ENCODE measurements around the gene SRRM5. TPM values are rescaled to one million over a fixed set of nuclear protein-coding genes. Genes with fewer than 3 reads are reported as not detected.

Gene SRRM5
- total RNA-seq, 2 donors from 2014 or later = 0.56 TPM; not detected in 1

DNA sequence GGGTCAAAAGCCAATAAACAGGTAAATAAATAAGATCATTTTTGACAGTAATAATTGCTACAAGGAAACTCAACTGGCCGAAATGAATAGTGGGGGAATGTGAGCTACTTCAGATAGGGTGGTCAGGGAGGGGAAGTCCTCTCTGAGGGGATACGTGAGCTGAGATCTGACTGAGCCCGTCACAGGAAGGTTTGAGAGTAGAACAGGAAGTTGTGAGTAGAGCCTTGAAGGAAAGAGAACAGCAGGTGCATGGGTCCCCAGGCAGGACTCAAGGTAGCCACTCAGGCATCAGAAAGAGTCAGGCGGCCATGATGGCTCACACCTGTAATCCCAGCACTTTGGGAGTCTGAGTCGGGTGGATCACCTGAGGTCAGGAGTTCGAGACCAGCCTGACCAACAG is 22.2 kb upstream of the SRRM5 start:
- Histone ChIP-seq H3K4me1 (ENCODE audit: control insufficient read depth in 1 of 2, low read depth in 2 of 2) (peaks cover 10 to 16% of the 10 kb centered on the region in 2 donors), H3K27ac (no peak overlapping the region), H3K4me3 (no peak overlapping the region), H3K27me3 (replicated peaks; ENCODE audit: insufficient read depth) (no peaks in the 10 kb centered on the region), H3K36me3 (peaks cover 27% of the 10 kb centered on the region), H3K9me3 (no peaks in the 10 kb centered on the region)
- TF ChIP-seq, protein P1, sequence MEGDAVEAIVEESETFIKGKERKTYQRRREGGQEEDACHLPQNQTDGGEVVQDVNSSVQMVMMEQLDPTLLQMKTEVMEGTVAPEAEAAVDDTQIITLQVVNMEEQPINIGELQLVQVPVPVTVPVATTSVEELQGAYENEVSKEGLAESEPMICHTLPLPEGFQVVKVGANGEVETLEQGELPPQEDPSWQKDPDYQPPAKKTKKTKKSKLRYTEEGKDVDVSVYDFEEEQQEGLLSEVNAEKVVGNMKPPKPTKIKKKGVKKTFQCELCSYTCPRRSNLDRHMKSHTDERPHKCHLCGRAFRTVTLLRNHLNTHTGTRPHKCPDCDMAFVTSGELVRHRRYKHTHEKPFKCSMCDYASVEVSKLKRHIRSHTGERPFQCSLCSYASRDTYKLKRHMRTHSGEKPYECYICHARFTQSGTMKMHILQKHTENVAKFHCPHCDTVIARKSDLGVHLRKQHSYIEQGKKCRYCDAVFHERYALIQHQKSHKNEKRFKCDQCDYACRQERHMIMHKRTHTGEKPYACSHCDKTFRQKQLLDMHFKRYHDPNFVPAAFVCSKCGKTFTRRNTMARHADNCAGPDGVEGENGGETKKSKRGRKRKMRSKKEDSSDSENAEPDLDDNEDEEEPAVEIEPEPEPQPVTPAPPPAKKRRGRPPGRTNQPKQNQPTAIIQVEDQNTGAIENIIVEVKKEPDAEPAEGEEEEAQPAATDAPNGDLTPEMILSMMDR (IDR thresholded peaks at IDR 0.05) = no peak
- no peak for ATAC-seq (ENCODE audit: insufficient number of reproducible peaks, low FRiP score, low read depth)
- DNase-seq (ENCODE audit: low spot score) = no peak

DNA sequence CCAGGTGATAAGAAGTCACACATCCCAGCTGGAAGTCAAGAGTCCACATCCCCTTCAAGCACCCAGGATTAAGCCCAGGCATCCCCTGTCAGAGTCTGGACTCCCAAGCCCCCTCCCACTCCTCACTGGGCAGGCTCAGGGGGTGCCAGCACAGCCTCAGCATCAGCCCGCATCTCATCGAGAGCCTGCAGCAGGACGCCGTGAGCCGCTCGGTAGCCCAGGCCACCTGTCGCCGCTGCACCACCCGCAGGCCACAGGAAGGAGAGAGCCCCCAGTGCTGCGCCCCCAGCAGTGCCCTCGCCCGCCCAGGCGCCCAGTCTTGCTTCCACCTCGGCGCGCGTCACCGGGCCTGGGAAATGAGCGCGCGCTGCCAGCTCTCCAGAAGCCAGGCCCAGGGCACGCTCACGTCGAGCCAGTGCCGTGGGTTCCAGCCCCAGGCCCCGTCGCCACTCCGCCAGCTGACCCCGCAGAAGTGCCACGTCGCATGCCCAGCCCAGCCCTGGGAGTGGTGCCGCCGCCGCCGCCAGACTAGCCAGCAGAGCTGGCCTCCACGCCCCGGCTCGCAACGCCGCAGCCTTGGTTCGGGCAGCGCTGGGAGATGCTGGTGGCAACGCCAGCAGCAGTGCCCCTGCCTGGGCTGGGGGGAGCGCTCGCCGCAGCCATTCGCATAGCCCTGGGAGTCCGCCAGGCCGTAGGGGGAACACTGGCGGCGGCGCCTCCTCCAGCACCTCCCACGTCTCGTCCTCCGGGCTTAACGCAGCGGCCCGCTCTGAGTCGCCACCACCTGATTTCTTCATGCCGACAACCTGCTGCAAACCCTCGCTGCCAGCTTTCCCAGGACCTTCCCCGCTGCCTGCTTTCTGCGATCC is 19.8 kb upstream of the SRRM5 start:
- no peak for DNase-seq (ENCODE audit: low spot score)
- ATAC-seq (ENCODE audit: insufficient number of reproducible peaks, low FRiP score, low read depth) = no peak
- no peak overlapping the region for H3K4me3 ChIP-seq
- H3K9me3 ChIP-seq = no peaks in the 10 kb centered on the region
- peaks cover 17 to 31% of the 10 kb centered on the region in 2 donors for H3K4me1 ChIP-seq (ENCODE audit: control insufficient read depth in 1 of 2, low read depth in 2 of 2)
- peaks cover 27% of the 10 kb centered on the region for H3K36me3 ChIP-seq
- H3K27me3 ChIP-seq (replicated peaks; ENCODE audit: insufficient read depth) = no peaks in the 10 kb centered on the region
- no peak overlapping the region for H3K27ac ChIP-seq
- TF ChIP-seq, protein P1 (IDR thresholded peaks at IDR 0.05) = no peak

DNA sequence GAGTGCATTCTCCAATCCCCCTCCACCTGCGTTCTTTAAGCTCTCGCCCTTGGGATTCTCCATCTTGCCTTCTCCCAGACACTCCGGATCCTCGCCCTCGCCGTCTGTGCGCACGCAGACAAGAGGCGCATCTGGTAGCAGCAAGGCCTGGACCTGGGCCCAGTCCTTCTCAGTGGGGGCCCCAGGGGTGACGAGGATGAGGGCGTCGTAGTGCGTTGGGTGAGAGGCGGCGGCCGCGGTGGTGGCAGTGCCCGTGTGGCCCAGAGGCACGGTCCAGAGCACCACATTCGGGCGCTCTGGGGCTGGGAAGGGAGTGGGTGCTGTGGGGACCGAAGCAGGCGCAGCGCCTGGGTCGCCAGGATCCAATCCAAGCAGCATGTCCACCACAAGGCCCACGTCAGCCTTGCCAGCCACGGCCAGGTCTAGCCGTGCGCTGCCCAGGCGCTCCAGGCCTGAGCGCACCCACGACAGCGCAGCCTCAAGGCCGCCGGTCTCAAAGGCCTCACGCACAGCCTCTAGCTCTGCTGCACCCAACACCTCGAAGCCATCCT is 19.0 kb upstream of the SRRM5 start:
- no peaks in the 10 kb centered on the region for H3K27me3 ChIP-seq (replicated peaks; ENCODE audit: insufficient read depth)
- no peaks in the 10 kb centered on the region for H3K9me3 ChIP-seq
- TF ChIP-seq, protein P1 (IDR thresholded peaks at IDR 0.05) = no peak
- no peak overlapping the region for H3K27ac ChIP-seq
- H3K4me1 ChIP-seq (ENCODE audit: control insufficient read depth in 1 of 2, low read depth in 2 of 2) = peaks cover 22 to 38% of the 10 kb centered on the region in 2 donors
- H3K4me3 ChIP-seq = no peak overlapping the region
- no peak for DNase-seq (ENCODE audit: low spot score)
- H3K36me3 ChIP-seq = peaks cover 27% of the 10 kb centered on the region
- ATAC-seq (ENCODE audit: insufficient number of reproducible peaks, low FRiP score, low read depth) = no peak

DNA sequence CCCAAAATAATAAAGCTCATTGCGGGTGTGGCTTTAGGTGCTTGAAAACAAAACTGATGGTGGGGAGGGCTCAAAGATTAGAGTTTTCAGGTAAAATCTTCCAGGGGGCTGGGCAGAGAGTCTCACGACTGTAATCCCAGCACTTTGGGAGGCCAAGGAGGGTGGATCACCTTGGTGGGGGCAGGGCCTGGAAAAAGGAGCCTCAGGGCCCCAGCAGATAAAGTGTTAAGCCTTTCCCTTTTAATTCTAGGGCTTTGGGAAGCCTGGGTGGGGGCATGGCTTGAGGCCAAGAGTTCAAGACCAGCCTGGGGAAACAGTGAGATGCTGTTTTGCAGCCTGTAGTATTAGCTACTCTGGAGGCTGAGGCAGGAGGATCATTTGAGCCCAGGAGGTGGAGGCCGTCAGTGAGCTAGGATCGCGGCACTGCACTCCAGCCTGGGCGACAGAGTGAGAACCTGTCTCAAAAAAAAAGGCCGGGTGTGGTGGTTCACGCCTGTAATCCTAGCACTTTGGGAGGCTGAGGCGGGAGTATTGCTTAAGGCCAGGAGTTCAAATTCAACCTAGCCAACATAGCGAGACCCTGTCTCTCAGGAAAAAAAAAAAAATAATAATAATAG is 17.7 kb upstream of the SRRM5 start:
- TF ChIP-seq, protein P1 (IDR thresholded peaks at IDR 0.05) = no peak
- Histone ChIP-seq H3K9me3 (no peaks in the 10 kb centered on the region), H3K4me3 (peak overlapping the region; percentile 82), H3K27me3 (replicated peaks; ENCODE audit: insufficient read depth) (no peaks in the 10 kb centered on the region), H3K36me3 (peaks cover 27% of the 10 kb centered on the region), H3K27ac (peak overlapping the region in 1 of 2 donors; percentile 97), H3K4me1 (ENCODE audit: control insufficient read depth in 1 of 2, low read depth in 2 of 2) (peaks cover 22 to 43% of the 10 kb centered on the region in 2 donors)
- ATAC-seq (ENCODE audit: insufficient number of reproducible peaks, low FRiP score, low read depth) (no peak), DNase-seq (ENCODE audit: low spot score) (no peak)

Data from thoracic aorta (tissue), 2 donors.